Omental fat pad (tissue), 4 donors: ENCODE results near the gene DUSP10. TPM values are rescaled to one million over a fixed set of nuclear protein-coding genes. Genes with fewer than 3 reads are reported as not detected.

Experiments used
- ATAC-seq: fragments of 150-250 bp; one replicate; pipeline ENCODE4 v1.9.1; 2016; ENCODE audit warnings: mild to moderate bottlenecking, moderate library complexity; ENCODE audit not compliant: low FRiP score
- DNase-seq: peaks from one replicate; pipeline ENCODE4 v3.0.0-alpha.2; 2019; ENCODE audit warnings: low spot score
- total RNA-seq, 4 donors: library from RNA; depleted of rRNA; stranded (reverse); fragments of >200 nt; gene quantifications; one replicate each; pipeline ENCODE4 v1.1.0, GENCODE V29; 2016
- TF ChIP-seq, protein P1 (sequence below), 3 donors: fragments of 450-650 bp; IDR thresholded peaks; one replicate each; pipeline ENCODE4 v1.5.1; 2016 to 2017; ENCODE audit warnings: antibody characterized with exemption in 3 of 3, mild to moderate bottlenecking in 3 of 3, moderate library complexity in 2 of 3

The DUSP10 gene
- total RNA-seq, 4 donors from 2014 or later: 3.1 to 13.0 (median 10.2) TPM

DNA sequence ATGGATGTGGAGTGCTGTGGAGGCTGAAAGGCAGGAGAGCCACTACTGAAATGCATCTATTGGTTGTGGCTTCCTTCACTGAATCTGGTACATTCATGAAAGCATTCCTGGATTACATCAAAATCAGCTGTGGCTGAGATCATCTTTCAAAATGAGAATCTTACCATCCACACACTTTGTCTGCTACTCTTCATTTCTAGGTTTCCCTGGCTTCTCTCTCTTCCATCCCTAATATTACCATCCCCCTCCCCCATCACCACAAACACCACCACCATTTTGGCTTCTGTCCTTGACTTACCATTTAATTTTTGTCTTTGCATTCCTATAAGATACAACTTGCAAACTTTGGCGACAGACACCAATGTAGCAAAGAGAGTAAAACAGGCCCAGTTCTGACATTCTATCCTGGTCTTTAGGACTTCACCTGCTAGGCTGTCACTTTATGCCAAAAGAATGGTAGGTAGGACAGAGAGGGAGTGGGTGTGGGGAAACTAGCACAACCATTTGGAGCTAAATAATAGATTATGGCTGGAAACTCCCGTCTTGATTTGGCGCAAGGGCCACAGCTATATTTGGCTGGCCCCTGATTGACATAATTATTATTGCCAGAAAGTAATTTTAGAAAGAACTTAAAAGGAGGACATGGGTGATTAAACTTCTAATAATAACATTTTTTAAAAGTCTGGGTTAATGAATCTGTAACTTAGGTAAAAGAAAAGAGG, 15.1 kb upstream of the DUSP10 start:
- DNase-seq: no peak
- TF ChIP-seq, protein P1, sequence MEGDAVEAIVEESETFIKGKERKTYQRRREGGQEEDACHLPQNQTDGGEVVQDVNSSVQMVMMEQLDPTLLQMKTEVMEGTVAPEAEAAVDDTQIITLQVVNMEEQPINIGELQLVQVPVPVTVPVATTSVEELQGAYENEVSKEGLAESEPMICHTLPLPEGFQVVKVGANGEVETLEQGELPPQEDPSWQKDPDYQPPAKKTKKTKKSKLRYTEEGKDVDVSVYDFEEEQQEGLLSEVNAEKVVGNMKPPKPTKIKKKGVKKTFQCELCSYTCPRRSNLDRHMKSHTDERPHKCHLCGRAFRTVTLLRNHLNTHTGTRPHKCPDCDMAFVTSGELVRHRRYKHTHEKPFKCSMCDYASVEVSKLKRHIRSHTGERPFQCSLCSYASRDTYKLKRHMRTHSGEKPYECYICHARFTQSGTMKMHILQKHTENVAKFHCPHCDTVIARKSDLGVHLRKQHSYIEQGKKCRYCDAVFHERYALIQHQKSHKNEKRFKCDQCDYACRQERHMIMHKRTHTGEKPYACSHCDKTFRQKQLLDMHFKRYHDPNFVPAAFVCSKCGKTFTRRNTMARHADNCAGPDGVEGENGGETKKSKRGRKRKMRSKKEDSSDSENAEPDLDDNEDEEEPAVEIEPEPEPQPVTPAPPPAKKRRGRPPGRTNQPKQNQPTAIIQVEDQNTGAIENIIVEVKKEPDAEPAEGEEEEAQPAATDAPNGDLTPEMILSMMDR (IDR thresholded peaks at IDR 0.05): no peak
- ATAC-seq: no peak

DNA sequence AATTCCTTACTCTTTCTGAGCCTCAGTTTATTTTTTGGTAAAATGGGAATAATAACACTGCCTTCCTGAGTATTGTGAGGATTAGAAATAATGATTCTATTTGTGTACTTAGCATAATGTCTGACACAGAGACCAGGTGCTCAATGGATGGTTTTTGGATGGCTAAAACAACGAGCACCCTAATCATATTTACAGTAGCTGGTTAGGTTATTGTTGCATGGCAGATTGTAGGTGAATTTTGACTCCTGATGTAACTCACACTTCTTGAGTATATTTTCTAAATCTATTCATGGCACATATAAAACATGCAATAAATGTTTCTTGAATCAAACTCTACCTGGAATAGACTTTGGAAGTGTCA, 11.9 kb upstream of the DUSP10 start:
- TF ChIP-seq, protein P1 (IDR thresholded peaks at IDR 0.05): no peak
- ATAC-seq: no peak
- no peak for DNase-seq

DNA sequence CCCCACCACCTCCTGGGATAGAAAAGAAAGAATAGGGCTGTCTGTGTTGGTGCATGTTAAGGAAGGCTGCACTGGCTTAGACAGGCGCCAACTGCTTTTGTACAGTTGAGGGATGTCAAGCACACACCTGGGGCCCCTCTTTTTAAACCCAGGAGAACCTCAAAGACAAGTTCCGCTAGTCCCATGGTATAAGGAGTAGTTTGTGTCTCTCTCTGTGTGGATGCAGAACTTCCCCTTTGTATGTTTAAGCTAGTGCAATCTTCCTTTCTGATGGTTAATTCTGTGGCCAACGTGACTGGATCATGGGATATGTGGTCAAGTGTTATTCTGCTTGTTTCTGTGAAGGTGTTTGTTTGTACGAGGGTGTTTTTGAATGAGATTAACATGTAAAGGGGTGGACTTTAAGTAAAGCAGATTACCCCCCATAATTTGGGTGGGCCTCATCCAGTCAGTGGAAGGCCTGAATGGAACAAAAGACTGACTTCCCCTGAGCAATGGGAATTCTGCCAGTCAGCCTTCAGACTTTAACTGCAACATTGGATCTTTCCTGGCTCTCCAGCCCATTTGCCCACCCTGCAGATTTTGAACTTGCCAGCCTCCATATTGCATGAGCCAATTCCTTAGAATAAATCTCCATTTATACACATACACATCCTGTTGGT, 9.5 kb upstream of the DUSP10 start:
- TF ChIP-seq, protein P1 (IDR thresholded peaks at IDR 0.05): no peak
- DNase-seq: no peak
- no peak for ATAC-seq

DNA sequence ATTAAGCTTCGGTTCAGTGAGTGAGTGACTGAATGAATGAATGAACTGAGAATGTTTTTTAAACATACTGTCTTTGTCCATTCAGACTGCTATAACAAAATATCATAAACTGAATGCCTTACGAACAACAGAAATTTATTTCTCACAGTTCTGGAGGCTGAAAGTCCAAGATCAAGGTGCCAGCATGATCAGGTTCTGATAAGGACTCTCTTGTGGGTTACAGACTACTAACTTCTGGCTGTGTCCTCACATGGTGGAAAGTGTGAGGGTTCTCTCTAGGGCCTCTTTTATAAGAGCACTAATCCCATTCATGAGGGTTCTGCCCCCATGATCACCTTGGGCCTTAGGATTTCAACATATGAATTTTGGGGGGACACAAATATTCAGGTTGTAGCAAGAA, 7.1 kb upstream of the DUSP10 start:
- ATAC-seq (no peak), DNase-seq (no peak)
- TF ChIP-seq, protein P1 (IDR thresholded peaks at IDR 0.05): no peak

DNA sequence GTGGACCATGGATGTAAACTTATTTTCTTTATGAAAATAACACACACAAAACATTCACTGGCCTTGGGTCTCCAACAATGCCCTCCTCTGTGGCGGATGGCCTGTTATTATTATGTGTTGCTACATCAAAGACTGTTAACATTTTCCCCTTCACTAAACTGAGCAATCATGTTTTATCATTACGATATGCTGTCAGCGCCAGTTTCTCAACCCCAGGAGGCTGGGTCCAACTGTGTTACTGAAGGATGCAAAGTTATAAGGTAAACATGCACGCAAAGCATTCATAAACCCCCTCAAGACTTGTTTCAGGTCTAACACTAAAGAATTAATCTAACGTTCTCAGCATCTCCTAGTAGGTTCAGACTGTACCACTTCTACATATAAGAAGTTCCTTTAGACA, 6.0 kb upstream of the DUSP10 start:
- DNase-seq (no peak), ATAC-seq (no peak)
- TF ChIP-seq, protein P1 (IDR thresholded peaks at IDR 0.05): no peak

DNA sequence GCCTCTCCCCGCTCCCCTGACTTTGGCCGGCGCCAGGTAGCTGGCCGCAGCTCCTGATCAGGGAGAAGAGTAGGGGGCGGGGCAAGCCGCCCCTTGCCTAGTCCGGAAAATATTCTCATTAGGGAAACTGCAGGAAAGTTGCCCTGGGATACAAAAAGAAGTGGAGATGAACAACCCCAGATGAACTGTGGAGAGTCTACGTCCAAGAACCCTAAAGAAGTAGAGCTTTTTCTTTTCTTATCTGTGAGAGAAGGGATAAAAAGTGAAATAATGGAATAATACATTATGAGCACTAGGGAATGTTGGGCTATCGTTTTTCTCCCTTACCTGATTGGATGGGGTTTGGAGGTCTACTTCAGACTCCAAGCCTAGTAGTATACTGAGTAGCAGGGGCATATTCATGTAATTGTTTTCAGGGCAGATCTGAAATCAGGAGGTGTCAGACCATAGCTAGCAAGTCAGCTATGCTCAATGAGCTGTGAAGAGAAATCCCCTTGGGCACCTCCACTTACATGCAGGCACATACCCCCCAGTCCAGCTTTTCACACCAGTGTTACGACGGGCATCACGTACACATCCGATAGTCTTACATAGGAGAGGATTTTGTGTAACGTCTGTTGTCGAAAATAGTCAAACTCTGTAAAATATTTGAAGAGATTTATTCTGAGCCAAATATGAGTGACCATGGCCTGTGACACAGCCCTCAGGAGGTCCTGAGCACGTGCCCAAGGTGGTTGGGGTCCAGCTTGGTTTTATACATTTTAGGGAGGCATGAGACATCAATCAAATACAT, 1.7 kb upstream of the DUSP10 start:
- ATAC-seq (no peak), DNase-seq (no peak)
- TF ChIP-seq, protein P1 (IDR thresholded peaks at IDR 0.05): no peak
